ENCODE data around the gene INO80.
"Not testable (repeated sequence)": the region's sequence is repeated elsewhere in the genome, so short reads cannot be mapped to it uniquely, and the experiment has no call there.

Gene INO80

DNA sequence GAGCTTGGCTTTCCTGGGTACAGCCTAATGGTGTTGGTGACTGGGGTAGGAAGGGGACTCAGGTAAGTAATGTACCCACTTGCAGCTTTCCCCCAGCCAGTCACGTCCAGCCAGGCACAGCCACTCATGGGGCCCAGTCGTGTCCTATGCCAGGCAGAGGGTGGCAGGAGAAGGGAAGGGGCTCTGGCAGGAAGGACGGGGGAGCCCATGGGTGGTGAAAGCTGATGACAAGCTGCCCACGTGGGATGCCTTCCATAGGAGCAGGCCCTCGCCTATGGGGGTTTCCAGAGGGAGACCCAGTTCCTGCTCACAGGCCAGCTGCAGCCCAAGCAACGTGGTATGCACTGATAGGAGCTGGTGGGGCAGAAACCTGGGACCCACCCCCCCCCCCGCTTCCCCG lies 152.1 kb downstream of the INO80 start:
- ChIA-PET POLR2A (interaction anchor here (0.6 to 1.5 kb wide), 3 partner anchors 9 to 11 kb away, joined by 3 to 14 read pairs (median 3); partner anchors contain the start of gene CHAC1), CTCF (interaction anchor here (1.0 to 4.7 kb wide), 13 partner anchors 9 to 528 kb away, joined by 3 to 31 read pairs (median 3); partner anchors contain the start of genes CHAC1 and VPS18)
- TF ChIP-seq, protein P1, sequence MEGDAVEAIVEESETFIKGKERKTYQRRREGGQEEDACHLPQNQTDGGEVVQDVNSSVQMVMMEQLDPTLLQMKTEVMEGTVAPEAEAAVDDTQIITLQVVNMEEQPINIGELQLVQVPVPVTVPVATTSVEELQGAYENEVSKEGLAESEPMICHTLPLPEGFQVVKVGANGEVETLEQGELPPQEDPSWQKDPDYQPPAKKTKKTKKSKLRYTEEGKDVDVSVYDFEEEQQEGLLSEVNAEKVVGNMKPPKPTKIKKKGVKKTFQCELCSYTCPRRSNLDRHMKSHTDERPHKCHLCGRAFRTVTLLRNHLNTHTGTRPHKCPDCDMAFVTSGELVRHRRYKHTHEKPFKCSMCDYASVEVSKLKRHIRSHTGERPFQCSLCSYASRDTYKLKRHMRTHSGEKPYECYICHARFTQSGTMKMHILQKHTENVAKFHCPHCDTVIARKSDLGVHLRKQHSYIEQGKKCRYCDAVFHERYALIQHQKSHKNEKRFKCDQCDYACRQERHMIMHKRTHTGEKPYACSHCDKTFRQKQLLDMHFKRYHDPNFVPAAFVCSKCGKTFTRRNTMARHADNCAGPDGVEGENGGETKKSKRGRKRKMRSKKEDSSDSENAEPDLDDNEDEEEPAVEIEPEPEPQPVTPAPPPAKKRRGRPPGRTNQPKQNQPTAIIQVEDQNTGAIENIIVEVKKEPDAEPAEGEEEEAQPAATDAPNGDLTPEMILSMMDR (IDR thresholded peaks at IDR 0.05; ENCODE audit: control extremely low read depth, extremely low read depth, low read depth, missing control alignments), result no peak
- no peak for DNase-seq (ENCODE audit: extremely low spot score)

DNA sequence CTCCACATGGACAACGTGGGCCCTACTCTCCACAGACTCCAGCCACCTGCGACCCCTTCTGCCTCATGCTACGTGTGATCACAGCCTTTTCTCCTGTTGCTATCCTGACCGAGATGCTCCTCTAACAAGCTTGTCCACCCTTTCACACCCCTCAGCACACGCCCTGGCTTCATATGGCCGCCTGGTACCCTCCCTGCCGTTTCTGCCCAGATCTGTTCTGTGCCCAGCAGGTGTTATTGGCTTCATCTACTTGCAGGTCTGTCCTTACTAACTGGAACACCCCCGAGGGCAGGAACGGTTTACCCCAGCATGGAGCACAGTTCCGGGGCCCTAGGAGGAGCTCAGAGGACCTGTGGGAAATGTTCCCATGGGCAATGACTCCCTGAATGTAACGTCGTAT lies 152.9 kb downstream of the INO80 start:
- no peak for DNase-seq (ENCODE audit: extremely low spot score)
- ChIA-PET CTCF (interaction anchor here (0.8 to 4.7 kb wide), 10 partner anchors 10 to 188 kb away, joined by 3 to 31 read pairs (median 3); partner anchors contain the start of genes CHAC1 and VPS18), POLR2A (interaction anchor here (1.5 kb wide), 1 partner anchor 10 kb away, joined by 14 read pairs; the partner anchor contains the start of gene CHAC1)
- TF ChIP-seq, protein P1 (IDR thresholded peaks at IDR 0.05; ENCODE audit: control extremely low read depth, extremely low read depth, low read depth, missing control alignments), result no peak

DNA sequence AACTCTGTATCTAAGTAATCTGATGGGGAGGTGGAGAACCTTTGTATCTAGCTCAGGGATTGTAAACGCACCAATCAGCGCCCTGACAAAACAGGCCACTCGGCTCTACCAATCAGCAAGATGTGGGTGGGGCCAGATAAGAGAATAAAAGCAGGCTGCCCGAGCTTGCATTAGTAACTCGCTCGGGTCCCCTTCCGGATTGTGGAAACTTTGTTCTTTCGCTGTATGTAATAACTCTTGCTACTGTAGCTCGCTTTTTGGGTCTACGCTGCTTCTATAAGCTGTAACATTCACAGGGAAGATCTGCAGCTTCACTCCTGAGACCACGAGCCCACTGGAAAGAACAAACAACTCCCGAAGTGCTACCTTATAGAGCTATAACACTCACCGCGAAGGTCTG lies 153.8 kb downstream of the INO80 start:
- ChIA-PET CTCF (interaction anchor here (0.7 to 4.7 kb wide), 8 partner anchors 8 to 189 kb away, joined by 3 to 31 read pairs (median 3); no protein-coding TSS in a partner anchor), POLR2A (interaction anchor here (1.1 kb wide), 1 partner anchor 9 kb away, joined by 3 read pairs; the partner anchor contains the start of gene CHAC1)
- not testable (repeated sequence) for DNase-seq (ENCODE audit: extremely low spot score)

DNA sequence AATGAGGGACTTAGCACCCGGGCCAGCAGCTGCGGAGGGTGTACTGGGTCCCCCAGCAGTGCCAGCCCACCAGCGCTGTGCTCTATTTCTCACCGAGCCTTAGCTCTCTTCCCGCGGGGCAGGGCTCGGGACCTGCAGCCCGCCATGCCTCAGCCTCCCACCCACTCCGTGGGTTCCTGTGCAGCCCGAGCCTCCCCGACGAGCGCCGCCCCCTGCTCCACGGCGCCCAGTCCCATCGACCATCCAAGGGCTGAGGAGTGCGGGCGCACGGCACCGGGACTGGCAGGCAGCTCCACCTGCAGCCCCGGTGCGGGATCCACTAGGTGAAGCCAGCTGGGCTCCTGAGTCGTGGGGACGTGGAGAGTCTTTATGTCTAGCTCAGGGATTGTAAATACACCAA lies 154.3 kb downstream of the INO80 start:
- POLR2A ChIA-PET, result interaction anchor here (1.1 kb wide), 1 partner anchor 9 kb away, joined by 3 read pairs; the partner anchor contains the start of gene CHAC1
- DNase-seq (ENCODE audit: extremely low spot score), result not testable (repeated sequence)
- CTCF ChIA-PET, result interaction anchor here (0.7 to 4.7 kb wide), 6 partner anchors 10 to 66 kb away, joined by 3 to 31 read pairs (median 3); no protein-coding TSS in a partner anchor

DNA sequence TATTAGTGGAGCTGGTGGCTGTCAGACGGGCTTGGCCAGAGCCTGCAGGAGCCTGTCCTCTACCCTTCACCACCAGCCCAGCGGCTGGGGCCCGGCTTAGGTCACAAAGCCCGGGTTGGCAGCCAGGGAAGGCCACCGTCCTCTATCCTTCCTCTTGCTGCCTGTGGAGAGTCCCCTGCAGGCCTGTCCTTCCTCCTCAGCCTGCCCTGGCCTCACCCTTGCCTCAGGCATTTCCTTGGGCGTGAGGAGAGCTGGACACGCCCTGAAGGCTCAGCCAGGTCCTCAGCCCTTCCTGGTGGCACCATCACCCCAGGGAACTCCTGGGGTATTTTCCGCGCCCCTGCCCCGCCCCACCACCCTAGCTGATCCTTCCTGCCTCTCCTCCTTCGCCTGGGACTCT lies 155.2 kb downstream of the INO80 start:
- no peak for DNase-seq (ENCODE audit: extremely low spot score)
- TF ChIP-seq, protein P1 (IDR thresholded peaks at IDR 0.05; ENCODE audit: control extremely low read depth, extremely low read depth, low read depth, missing control alignments), result no peak
- ChIA-PET POLR2A (no interaction called here), CTCF (interaction anchor here (4.7 kb wide), 1 partner anchor 20 kb away, joined by 31 read pairs; no protein-coding TSS in a partner anchor)

DNA sequence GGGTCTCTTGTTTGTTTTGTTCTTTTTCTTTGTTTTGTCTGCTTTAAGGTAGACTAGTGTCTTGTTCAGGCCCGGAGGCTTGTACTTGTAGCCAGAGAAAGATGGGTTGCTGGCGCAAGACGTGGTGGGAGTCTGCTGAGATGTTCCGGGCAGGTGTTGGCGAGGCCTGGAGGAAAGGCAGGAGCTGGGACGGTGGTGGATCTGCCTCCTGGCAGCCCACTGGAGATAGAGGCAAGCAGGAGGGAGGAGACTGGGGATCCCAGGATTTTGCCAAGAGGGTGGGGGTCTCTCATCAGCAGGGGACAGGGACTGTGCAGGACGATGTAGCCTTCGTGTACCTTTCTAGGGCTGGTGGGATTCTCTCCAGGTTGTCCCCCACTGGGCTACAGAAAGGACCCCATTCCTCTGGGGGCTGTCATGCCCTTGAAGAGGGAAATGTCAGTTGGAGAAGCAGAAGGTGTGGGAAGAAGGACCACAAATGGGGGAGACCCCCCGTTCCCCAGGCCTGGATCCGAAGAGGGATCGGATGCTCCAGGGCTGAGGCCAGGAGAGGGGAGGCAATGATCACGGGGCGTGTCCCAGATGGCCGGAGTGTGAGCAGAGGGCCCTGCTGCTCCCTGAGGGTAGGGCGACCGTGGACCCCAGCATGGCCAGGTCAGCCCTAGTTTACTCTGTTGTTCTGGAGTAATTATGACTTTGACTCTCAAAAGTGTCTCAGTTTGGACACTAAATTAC lies 155.8 kb downstream of the INO80 start:
- TF ChIP-seq, protein P1 (IDR thresholded peaks at IDR 0.05; ENCODE audit: control extremely low read depth, extremely low read depth, low read depth, missing control alignments), result no peak
- ChIA-PET CTCF (interaction anchor here (4.7 kb wide), 1 partner anchor 19 kb away, joined by 31 read pairs; no protein-coding TSS in a partner anchor), POLR2A (no interaction called here)
- DNase-seq (ENCODE audit: extremely low spot score), result no peak

DNA sequence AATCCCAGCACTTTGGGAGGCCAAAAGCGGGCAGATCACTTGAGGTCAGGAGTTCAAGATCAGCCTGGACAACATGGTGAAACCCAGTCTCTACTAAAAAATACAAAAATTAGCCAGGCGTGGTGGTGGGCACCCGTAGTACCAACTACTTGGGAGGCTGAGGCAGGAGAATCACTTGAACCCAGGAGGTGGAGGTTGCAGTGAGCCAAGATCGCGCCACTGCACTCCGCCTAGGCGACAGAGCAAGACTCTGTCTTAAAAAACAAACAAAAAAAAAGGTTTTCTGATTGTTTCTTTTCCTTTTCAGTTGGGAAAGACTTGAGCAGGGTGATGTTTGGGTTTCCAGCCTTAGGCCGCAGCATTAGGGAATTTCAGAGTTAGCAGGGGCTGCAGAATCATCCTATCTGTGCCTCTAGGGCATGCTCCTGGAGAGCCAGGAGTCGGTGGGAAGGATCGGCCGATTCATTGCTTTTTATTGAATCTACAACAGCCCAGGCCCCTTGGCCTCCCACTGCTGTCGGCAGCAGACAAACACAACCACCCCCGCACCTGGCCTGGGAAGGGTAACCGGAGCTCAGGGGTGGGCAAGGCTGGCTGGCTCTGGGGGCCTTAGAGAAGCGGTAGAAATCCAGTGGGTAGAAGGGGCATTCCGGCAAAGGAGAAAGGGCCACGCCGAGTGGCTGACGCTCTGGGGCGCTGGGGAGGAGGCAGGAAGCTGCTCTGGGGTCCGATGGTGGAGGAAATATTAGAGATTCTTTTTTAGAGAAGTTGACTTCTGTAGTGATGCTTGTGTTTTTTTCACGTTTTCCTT lies 156.5 kb downstream of the INO80 start:
- POLR2A ChIA-PET, result no interaction called here
- CTCF ChIA-PET, result interaction anchor here (4.7 kb wide), 1 partner anchor 18 kb away, joined by 31 read pairs; no protein-coding TSS in a partner anchor
- no peak for DNase-seq (ENCODE audit: extremely low spot score)
- TF ChIP-seq, protein P1 (IDR thresholded peaks at IDR 0.05; ENCODE audit: control extremely low read depth, extremely low read depth, low read depth, missing control alignments), result no peak

All from GM10248 (cell line).